Fibroblast of the conjunctiva (primary cell): ENCODE results near the gene HSD17B7.

Experiments
- DNase-seq: peaks from one replicate; pipeline ENCODE4 v3.0.0-alpha.2; 2010; ENCODE audit warnings: low read depth

HSD17B7 gene

DNA sequence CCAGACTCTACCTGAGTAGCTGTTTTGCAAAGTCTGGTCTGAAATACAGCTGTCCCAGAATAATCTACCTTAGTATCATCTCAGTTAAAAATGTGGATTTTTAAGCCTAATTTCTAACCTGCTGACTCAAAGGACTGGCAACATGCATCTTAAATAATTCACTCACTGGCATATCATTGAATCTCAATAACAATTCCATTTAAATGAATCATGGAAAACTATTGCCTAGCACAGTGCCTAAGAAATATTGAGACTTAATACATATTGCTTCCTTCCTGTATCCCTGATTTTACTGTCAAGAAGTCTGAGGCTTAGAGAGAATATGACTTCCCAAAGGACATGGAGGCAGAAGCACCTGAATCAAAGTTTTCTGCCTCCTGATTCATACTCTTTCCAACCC, 67.3 kb downstream of the HSD17B7 start:
- DNase-seq: no peak

- no peak for DNase-seq
These were observed 68.7 kb downstream of the HSD17B7 start for GRCh38 chr1:162859191-162859590.

DNA sequence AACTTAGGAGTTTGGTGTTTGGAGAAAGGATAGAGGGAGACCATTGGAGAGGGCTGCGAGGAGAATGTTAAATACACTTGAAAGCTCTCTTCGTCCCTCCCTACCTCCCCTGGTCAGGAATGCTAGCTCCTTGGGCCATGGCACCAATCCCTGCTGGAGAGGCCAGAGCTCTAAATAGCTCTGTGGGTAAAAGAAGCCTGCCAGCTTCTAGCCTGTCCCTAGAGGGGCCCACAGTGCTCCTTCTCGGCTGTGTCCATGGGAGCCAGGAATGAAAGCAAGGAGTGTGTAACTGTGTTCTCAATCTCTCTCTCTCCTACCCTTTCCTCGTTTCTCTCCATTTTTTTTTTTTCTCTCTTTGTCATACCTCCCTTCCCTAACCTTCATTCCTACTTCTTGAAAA, 70.6 kb downstream of the HSD17B7 start, which contains the start of gene CCDC190:
Gene CCDC190 (minus strand): TSS at position 75 of the 400 bp plus-strand sequence. CDS start 1,529 bp downstream, outside the sequence.
- no peak for DNase-seq

DNA sequence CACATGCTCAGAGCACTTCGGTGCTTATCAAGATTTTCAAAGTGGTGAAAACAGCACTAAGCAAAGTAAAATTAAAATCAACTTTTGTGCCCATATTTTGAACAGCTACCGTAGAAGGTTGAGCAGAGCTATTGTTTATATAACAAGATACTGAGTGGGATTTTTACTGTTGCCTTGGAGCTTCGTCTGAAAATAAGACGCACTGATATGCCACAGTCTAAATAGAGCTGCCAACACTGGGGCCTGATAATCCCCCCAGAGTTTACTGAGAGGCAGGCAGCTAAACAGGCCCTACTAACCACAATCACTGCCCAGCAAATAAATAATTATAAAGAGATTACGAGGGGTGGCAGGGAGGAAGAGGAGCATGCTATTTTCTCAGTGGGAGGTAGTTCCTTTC, 71.1 kb downstream of the HSD17B7 start:
- DNase-seq: no peak
